Activated naive CD4-positive, alpha-beta T cell treated with anti-CD3 and anti-CD28 coated beads, Interleukin-2, amount 50 U/mL, for 72 hours (primary cell): ENCODE data around the gene AHI1. TPM values are rescaled to one million over a fixed set of nuclear protein-coding genes. Genes with fewer than 3 reads are reported as not detected.

ENCODE experiments used
- ATAC-seq, 2 donors: fragments of 150-1000 bp; cut with Tn5 transposase; 2 replicates each; pipeline ENCODE4 v1.10.0; 2021; ENCODE audit warnings: mild to moderate bottlenecking in 2 of 2, moderate library complexity in 2 of 2
- DNase-seq, 2 donors: peaks; one replicate each; pipeline ENCODE4 v3.0.0; 2021 to 2022; ENCODE audit warnings: low spot score in 2 of 2
- H3K27ac Mint-ChIP-seq, 2 donors: one replicate each; pipeline ENCODE4 v1.8.0; 2022; ENCODE audit warnings: mild to moderate bottlenecking in 2 of 2, mixed read lengths in 2 of 2
- H3K36me3 Mint-ChIP-seq, 2 donors: one replicate each; pipeline ENCODE4 v1.8.0; 2022; ENCODE audit warnings: mixed read lengths in 2 of 2
- H3K9me3 Mint-ChIP-seq, 2 donors: one replicate each; pipeline ENCODE4 v1.8.0; 2022; ENCODE audit warnings: mixed read lengths in 2 of 2
- total RNA-seq, 2 donors: library from RNA; stranded (reverse); gene quantifications; one replicate each; pipeline ENCODE4 v1.2.3, GENCODE V29; 2022

The AHI1 gene
- total RNA-seq, 2 donors from 2014 or later: 34.6 to 38.5 TPM

- Mint-ChIP-seq H3K9me3 (peaks cover 3 to 6% of the 10 kb centered on the region in 2 donors), H3K27ac (no peak overlapping the region), H3K36me3 (peaks cover 0 to 7% of the 10 kb centered on the region in 2 donors)
- ATAC-seq (no peak), DNase-seq (no peak)
Observed at GRCh38 chr6:135520781-135521180, 23.2 kb upstream of the AHI1 start.

GRCh38 chr6:135519348-135519747 lies 21.8 kb upstream of the AHI1 start:
- peaks cover 3 to 6% of the 10 kb centered on the region in 2 donors for H3K9me3 Mint-ChIP-seq
- no peak overlapping the region for H3K27ac Mint-ChIP-seq
- no peak for DNase-seq
- peak in 1 of 2 donors; percentile 99 for ATAC-seq
- H3K36me3 Mint-ChIP-seq: peaks cover 0 to 7% of the 10 kb centered on the region in 2 donors

GRCh38 chr6:135517527-135517926 lies 20.0 kb upstream of the AHI1 start:
- ATAC-seq (no peak), DNase-seq (no peak)
- H3K36me3 Mint-ChIP-seq: peaks cover 0 to 7% of the 10 kb centered on the region in 2 donors
- peaks cover 3 to 6% of the 10 kb centered on the region in 2 donors for H3K9me3 Mint-ChIP-seq
- no peak overlapping the region for H3K27ac Mint-ChIP-seq

GRCh38 chr6:135514706-135515105 lies 17.2 kb upstream of the AHI1 start:
- H3K27ac Mint-ChIP-seq: no peak overlapping the region
- no peak for DNase-seq
- ATAC-seq: no peak
- H3K36me3 Mint-ChIP-seq: peaks cover 0 to 7% of the 10 kb centered on the region in 2 donors
- peaks cover 3 to 6% of the 10 kb centered on the region in 2 donors for H3K9me3 Mint-ChIP-seq

GRCh38 chr6:135506270-135506997 lies 8.9 kb upstream of the AHI1 start:
- ATAC-seq (peak; percentile 79 to 85), DNase-seq (peak in 1 of 2 donors; percentile 8)
- Mint-ChIP-seq H3K27ac (no peak overlapping the region), H3K36me3 (no peaks in the 10 kb centered on the region), H3K9me3 (no peaks in the 10 kb centered on the region)

- Mint-ChIP-seq H3K9me3 (no peaks in the 10 kb centered on the region), H3K36me3 (no peaks in the 10 kb centered on the region), H3K27ac (no peak overlapping the region)
- no peak for ATAC-seq
- DNase-seq: no peak
Observed at GRCh38 chr6:135505648-135506047, 8.1 kb upstream of the AHI1 start.

GRCh38 chr6:135505222-135505621 lies 7.7 kb upstream of the AHI1 start:
- no peak overlapping the region for H3K27ac Mint-ChIP-seq
- DNase-seq: no peak
- H3K36me3 Mint-ChIP-seq: no peaks in the 10 kb centered on the region
- no peak for ATAC-seq
- no peaks in the 10 kb centered on the region for H3K9me3 Mint-ChIP-seq

- no peak for DNase-seq
- Mint-ChIP-seq H3K27ac (no peak overlapping the region), H3K36me3 (no peaks in the 10 kb centered on the region), H3K9me3 (no peaks in the 10 kb centered on the region)
- no peak for ATAC-seq
Observed at GRCh38 chr6:135504734-135505133, 7.2 kb upstream of the AHI1 start.

GRCh38 chr6:135503703-135504475 lies 6.3 kb upstream of the AHI1 start:
- DNase-seq (no peak), ATAC-seq (no peak)
- H3K9me3 Mint-ChIP-seq: no peaks in the 10 kb centered on the region
- no peaks in the 10 kb centered on the region for H3K36me3 Mint-ChIP-seq
- H3K27ac Mint-ChIP-seq: no peak overlapping the region

GRCh38 chr6:135499441-135500340 lies 2.2 kb upstream of the AHI1 start:
- no peaks in the 10 kb centered on the region for H3K9me3 Mint-ChIP-seq
- no peak overlapping the region for H3K27ac Mint-ChIP-seq
- no peak for DNase-seq
- ATAC-seq: no peak
- H3K36me3 Mint-ChIP-seq: peaks cover 15 to 16% of the 10 kb centered on the region in 2 donors

- DNase-seq (peak; percentile 51 to 74), ATAC-seq (peak; percentile 68 to 71)
- Mint-ChIP-seq H3K36me3 (peaks cover 16 to 26% of the 10 kb centered on the region in 2 donors), H3K27ac (no peak overlapping the region), H3K9me3 (no peaks in the 10 kb centered on the region)
Observed at GRCh38 chr6:135498185-135498841, 773 bp upstream of the AHI1 start.

- H3K36me3 Mint-ChIP-seq: peaks cover 20 to 26% of the 10 kb centered on the region in 2 donors
- DNase-seq (no peak), ATAC-seq (no peak)
- H3K9me3 Mint-ChIP-seq: no peaks in the 10 kb centered on the region
- H3K27ac Mint-ChIP-seq: no peak overlapping the region
Observed at GRCh38 chr6:135496800-135497411, 634 bp downstream of the AHI1 start.

- H3K36me3 Mint-ChIP-seq: peaks cover 41 to 45% of the 10 kb centered on the region in 2 donors
- H3K9me3 Mint-ChIP-seq: no peaks in the 10 kb centered on the region
- DNase-seq: no peak
- H3K27ac Mint-ChIP-seq: no peak overlapping the region
- ATAC-seq: no peak
Observed at GRCh38 chr6:135493218-135493961, 4.2 kb downstream of the AHI1 start.

- Mint-ChIP-seq H3K27ac (no peak overlapping the region), H3K9me3 (peaks cover 0 to 4% of the 10 kb centered on the region in 2 donors), H3K36me3 (peaks cover 32 to 60% of the 10 kb centered on the region in 2 donors)
- DNase-seq: no peak
- ATAC-seq: no peak
Observed at GRCh38 chr6:135490381-135490780, 7.2 kb downstream of the AHI1 start.

- H3K36me3 Mint-ChIP-seq: peaks cover 32 to 59% of the 10 kb centered on the region in 2 donors
- no peak for ATAC-seq
- DNase-seq: no peak
- H3K9me3 Mint-ChIP-seq: peaks cover 4 to 14% of the 10 kb centered on the region in 2 donors
- H3K27ac Mint-ChIP-seq: no peak overlapping the region
Observed at GRCh38 chr6:135488023-135488422, 9.5 kb downstream of the AHI1 start.
